Breast epithelium (tissue), 4 donors: ENCODE data around the gene C12orf60. TPM values are rescaled to one million over a fixed set of nuclear protein-coding genes. Genes with fewer than 3 reads are reported as not detected.

Experiments
- DNase-seq, 2 donors: peaks; one replicate each; pipeline ENCODE4 v3.0.0-alpha.2; 2019; ENCODE audit warnings: low spot score in 2 of 2
- H3K27ac ChIP-seq, 2 donors: fragments of 200-600 bp; sonication (generic) in 1 of 2; one replicate each; pipeline ENCODE4 v1.5.1; 2016 to 2019; ENCODE audit warnings: mild to moderate bottlenecking in 1 of 2
- H3K27me3 ChIP-seq, 2 donors: fragments of 200-600 bp; sonication (generic) in 1 of 2; one replicate each; pipeline versions ENCODE4 v1.5.1 to v1.6.0; 2017 to 2019; ENCODE audit warnings: control low read depth in 1 of 2, mild to moderate bottlenecking in 1 of 2
- H3K36me3 ChIP-seq: fragments of 200-600 bp; one replicate; pipeline ENCODE4 v1.5.1; 2019
- H3K4me1 ChIP-seq, 2 donors: fragments of 200-600 bp; sonication (generic); one replicate each; pipeline ENCODE4 v1.5.1; 2016 to 2019; ENCODE audit warnings: control low read depth in 1 of 2
- H3K4me3 ChIP-seq, 3 donors: fragments of 200-600 bp; sonication (generic); 1 replicate in 2 of 3; 2 replicates in 1 of 3; pipeline ENCODE4 v1.5.1; 2016 to 2019; ENCODE audit warnings: mild to moderate bottlenecking in 3 of 3, moderate library complexity in 2 of 3
- H3K9me3 ChIP-seq, 2 donors: fragments of 200-600 bp; sonication (generic) in 1 of 2; one replicate each; pipeline ENCODE4 v1.5.1; 2016 to 2019; ENCODE audit warnings: control low read depth in 1 of 2
- CTCF ChIP-seq, 3 donors: fragments of 450-650 bp; IDR thresholded peaks; one replicate each; pipeline ENCODE4 v1.5.1; 2016 to 2017; ENCODE audit warnings: antibody characterized with exemption in 3 of 3, mild to moderate bottlenecking in 3 of 3, moderate library complexity in 3 of 3
- POLR2A ChIP-seq: fragments of 450-650 bp; IDR thresholded peaks from one replicate; pipeline ENCODE4 v1.6.1; 2016; ENCODE audit warnings: antibody characterized with exemption, mild to moderate bottlenecking, moderate library complexity
- POLR2AphosphoS5 ChIP-seq, 3 donors: sonication (generic); formaldehyde crosslinking; IDR thresholded peaks; one replicate each; pipeline ENCODE4 v1.6.1; 2017; ENCODE audit warnings: antibody characterized with exemption in 3 of 3
- intact Hi-C: fragments of 100-400 bp; cut with DNase I; formaldehyde crosslinking; loops from one replicate; pipeline ENCODE4 v1.15.1; 2023; ENCODE audit warnings: low total_unique reads
- total RNA-seq, 3 donors: library from RNA; depleted of rRNA; stranded (reverse); fragments of >200 nt; gene quantifications; one replicate each; pipeline ENCODE4 v1.1.0, GENCODE V29; 2016

Gene C12orf60
- total RNA-seq, 3 donors from 2014 or later: 1.4 to 2.3 (median 1.6) TPM

- intact Hi-C loops: no loop called here
- peaks cover 0 to 12% of the 10 kb centered on the region in 2 donors for H3K4me1 ChIP-seq
- DNase-seq: peak in 1 of 2 donors; percentile 69
Measured at GRCh38 chr12:14841761-14842160, 38.3 kb downstream of the C12orf60 start.

GRCh38 chr12:14842315-14842714, 38.8 kb downstream of the C12orf60 start:
- H3K27ac ChIP-seq: peak overlapping the region; percentile 62 to 64
- H3K4me1 ChIP-seq: peaks cover 0 to 12% of the 10 kb centered on the region in 2 donors
- TF ChIP-seq CTCF (IDR thresholded peaks at IDR 0.05) (no peak), POLR2A (no peak), POLR2AphosphoS5 (IDR thresholded peaks at IDR 0.05) (no peak)
- no peak for DNase-seq
- no peak overlapping the region for H3K4me3 ChIP-seq
- no peaks in the 10 kb centered on the region for H3K27me3 ChIP-seq
- intact Hi-C loops: no loop called here
- no peaks in the 10 kb centered on the region for H3K9me3 ChIP-seq
- H3K36me3 ChIP-seq: no peaks in the 10 kb centered on the region

More at GRCh38 chr12:14841761-14842160, 38.3 kb downstream of the C12orf60 start:
- Histone ChIP-seq H3K27ac (peak overlapping the region; percentile 62 to 64), H3K36me3 (no peaks in the 10 kb centered on the region), H3K27me3 (no peaks in the 10 kb centered on the region), H3K9me3 (no peaks in the 10 kb centered on the region), H3K4me3 (no peak overlapping the region)
- TF ChIP-seq POLR2AphosphoS5 (IDR thresholded peaks at IDR 0.05): peak in 1 of 3 donors; percentile 80
- no peak for TF ChIP-seq POLR2A
- TF ChIP-seq CTCF (IDR thresholded peaks at IDR 0.05): no peak

GRCh38 chr12:14843425-14843887, 40.0 kb downstream of the C12orf60 start, which contains the start of gene ART4:
Gene ART4 (minus strand): TSS chr12:14843526. CDS start chr12:14843113, 413 bp downstream.
- no peaks in the 10 kb centered on the region for H3K36me3 ChIP-seq
- peaks cover 0 to 12% of the 10 kb centered on the region in 2 donors for H3K4me1 ChIP-seq
- H3K9me3 ChIP-seq: no peaks in the 10 kb centered on the region
- no peak for DNase-seq
- intact Hi-C loops: no loop called here
- H3K27me3 ChIP-seq: no peaks in the 10 kb centered on the region
- H3K4me3 ChIP-seq: peak within 1 kb of the TSS in 1 of 3 donors; percentile 7
- H3K27ac ChIP-seq: peak within 1 kb of the TSS; percentile 62 to 64
- TF ChIP-seq POLR2AphosphoS5 (IDR thresholded peaks at IDR 0.05) (no peak), CTCF (IDR thresholded peaks at IDR 0.05) (no peak), POLR2A (no peak)

GRCh38 chr12:14844401-14844800, 40.9 kb downstream of the C12orf60 start:
- no peak for TF ChIP-seq POLR2A
- Histone ChIP-seq H3K27me3 (no peaks in the 10 kb centered on the region), H3K36me3 (no peaks in the 10 kb centered on the region), H3K4me3 (no peak overlapping the region), H3K27ac (no peak overlapping the region), H3K9me3 (no peaks in the 10 kb centered on the region), H3K4me1 (peaks cover 0 to 12% of the 10 kb centered on the region in 2 donors)
- no peak for DNase-seq
- intact Hi-C loops: loop anchor here (2.0 kb wide), 2 partner anchors 148 to 156 kb away; no protein-coding TSS in a partner anchor

- Histone ChIP-seq H3K9me3 (no peaks in the 10 kb centered on the region), H3K27me3 (no peaks in the 10 kb centered on the region), H3K36me3 (no peaks in the 10 kb centered on the region), H3K4me3 (no peak overlapping the region), H3K27ac (peak overlapping the region; percentile 35 to 49), H3K4me1 (peaks cover 0 to 12% of the 10 kb centered on the region in 2 donors)
- peak in 1 of 2 donors; percentile 30 for DNase-seq
- intact Hi-C loops: loop anchor here (2.0 kb wide), 2 partner anchors 147 to 155 kb away; no protein-coding TSS in a partner anchor
- TF ChIP-seq CTCF (IDR thresholded peaks at IDR 0.05): peak; percentile 79 to 90 (median 84)
- no peak for TF ChIP-seq POLR2A
Measured at GRCh38 chr12:14845350-14845750, 41.9 kb downstream of the C12orf60 start.
